Measurements from ENCODE around the gene RAB27A.

Gene RAB27A

GRCh38 chr15:55230051-55230670, 59.5 kb downstream of the RAB27A start:
- Histone ChIP-seq H3K9me2 (ENCODE audit: low read depth, low read length) (no peaks in the 10 kb centered on the region), H3K27me3 (ENCODE audit: insufficient read depth, low read length) (no peaks in the 10 kb centered on the region), H3K4me1 (ENCODE audit: insufficient read depth, low read length, severe bottlenecking) (peaks cover 1% of the 10 kb centered on the region), H3K36me3 (ENCODE audit: insufficient read depth, low read length) (no peaks in the 10 kb centered on the region), H3K9ac (ENCODE audit: low read length) (no peak overlapping the region), H3K9me3 (ENCODE audit: low read length) (no peaks in the 10 kb centered on the region), H3K27ac (ENCODE audit: low read depth, low read length, poor library complexity, severe bottlenecking) (no peak overlapping the region), H3K4me3 (ENCODE audit: low read depth, low read length, poor library complexity, severe bottlenecking) (no peak overlapping the region), H3F3A (ENCODE audit: insufficient read depth, low read length) (no peaks in the 10 kb centered on the region), H3K79me2 (ENCODE audit: insufficient read depth, low read length) (no peaks in the 10 kb centered on the region), H2AFZ (ENCODE audit: low read length) (no peak overlapping the region), H3K4me2 (ENCODE audit: low read length) (no peak overlapping the region), H4K20me1 (ENCODE audit: insufficient read depth, low read length) (no peaks in the 10 kb centered on the region)
- no peak for TF ChIP-seq EZH2 (IDR thresholded peaks at IDR 0.05; ENCODE audit: borderline replicate concordance, low read length)
- TF ChIP-seq, protein P1, sequence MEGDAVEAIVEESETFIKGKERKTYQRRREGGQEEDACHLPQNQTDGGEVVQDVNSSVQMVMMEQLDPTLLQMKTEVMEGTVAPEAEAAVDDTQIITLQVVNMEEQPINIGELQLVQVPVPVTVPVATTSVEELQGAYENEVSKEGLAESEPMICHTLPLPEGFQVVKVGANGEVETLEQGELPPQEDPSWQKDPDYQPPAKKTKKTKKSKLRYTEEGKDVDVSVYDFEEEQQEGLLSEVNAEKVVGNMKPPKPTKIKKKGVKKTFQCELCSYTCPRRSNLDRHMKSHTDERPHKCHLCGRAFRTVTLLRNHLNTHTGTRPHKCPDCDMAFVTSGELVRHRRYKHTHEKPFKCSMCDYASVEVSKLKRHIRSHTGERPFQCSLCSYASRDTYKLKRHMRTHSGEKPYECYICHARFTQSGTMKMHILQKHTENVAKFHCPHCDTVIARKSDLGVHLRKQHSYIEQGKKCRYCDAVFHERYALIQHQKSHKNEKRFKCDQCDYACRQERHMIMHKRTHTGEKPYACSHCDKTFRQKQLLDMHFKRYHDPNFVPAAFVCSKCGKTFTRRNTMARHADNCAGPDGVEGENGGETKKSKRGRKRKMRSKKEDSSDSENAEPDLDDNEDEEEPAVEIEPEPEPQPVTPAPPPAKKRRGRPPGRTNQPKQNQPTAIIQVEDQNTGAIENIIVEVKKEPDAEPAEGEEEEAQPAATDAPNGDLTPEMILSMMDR (IDR thresholded peaks at IDR 0.05; ENCODE audit: low read length) = no peak

- Histone ChIP-seq H3K9ac (ENCODE audit: low read length) (no peak overlapping the region), H3K27ac (ENCODE audit: low read depth, low read length, poor library complexity, severe bottlenecking) (no peak overlapping the region), H3K9me3 (ENCODE audit: low read length) (no peaks in the 10 kb centered on the region), H3K36me3 (ENCODE audit: insufficient read depth, low read length) (no peaks in the 10 kb centered on the region), H3K79me2 (ENCODE audit: insufficient read depth, low read length) (no peaks in the 10 kb centered on the region), H3K4me1 (ENCODE audit: insufficient read depth, low read length, severe bottlenecking) (peaks cover 37% of the 10 kb centered on the region), H4K20me1 (ENCODE audit: insufficient read depth, low read length) (no peaks in the 10 kb centered on the region), H3K4me3 (ENCODE audit: low read depth, low read length, poor library complexity, severe bottlenecking) (no peak overlapping the region), H2AFZ (ENCODE audit: low read length) (no peak overlapping the region), H3F3A (ENCODE audit: insufficient read depth, low read length) (peaks cover 5% of the 10 kb centered on the region; the same call in 1 of the 2 replicates), H3K4me2 (ENCODE audit: low read length) (no peak overlapping the region), H3K27me3 (ENCODE audit: insufficient read depth, low read length) (no peaks in the 10 kb centered on the region), H3K9me2 (ENCODE audit: low read depth, low read length) (no peaks in the 10 kb centered on the region)
- TF ChIP-seq, protein P1 (IDR thresholded peaks at IDR 0.05; ENCODE audit: low read length) = no peak
- TF ChIP-seq EZH2 (IDR thresholded peaks at IDR 0.05; ENCODE audit: borderline replicate concordance, low read length) = no peak
Observed at GRCh38 chr15:55226127-55226526, 63.5 kb downstream of the RAB27A start.

GRCh38 chr15:55224892-55225291, 64.7 kb downstream of the RAB27A start:
- Histone ChIP-seq H3K9me2 (ENCODE audit: low read depth, low read length) (no peaks in the 10 kb centered on the region), H3F3A (ENCODE audit: insufficient read depth, low read length) (peaks cover 5% of the 10 kb centered on the region; the same call in 1 of the 2 replicates), H3K27me3 (ENCODE audit: insufficient read depth, low read length) (no peaks in the 10 kb centered on the region), H3K9ac (ENCODE audit: low read length) (no peak overlapping the region), H2AFZ (ENCODE audit: low read length) (no peak overlapping the region), H3K79me2 (ENCODE audit: insufficient read depth, low read length) (no peaks in the 10 kb centered on the region), H3K36me3 (ENCODE audit: insufficient read depth, low read length) (no peaks in the 10 kb centered on the region), H3K4me1 (ENCODE audit: insufficient read depth, low read length, severe bottlenecking) (peaks cover 45% of the 10 kb centered on the region), H4K20me1 (ENCODE audit: insufficient read depth, low read length) (no peaks in the 10 kb centered on the region), H3K27ac (ENCODE audit: low read depth, low read length, poor library complexity, severe bottlenecking) (peak overlapping the region; percentile 36), H3K9me3 (ENCODE audit: low read length) (no peaks in the 10 kb centered on the region), H3K4me3 (ENCODE audit: low read depth, low read length, poor library complexity, severe bottlenecking) (no peak overlapping the region), H3K4me2 (ENCODE audit: low read length) (no peak overlapping the region)
- TF ChIP-seq, protein P1 (IDR thresholded peaks at IDR 0.05; ENCODE audit: low read length) = no peak
- TF ChIP-seq EZH2 (IDR thresholded peaks at IDR 0.05; ENCODE audit: borderline replicate concordance, low read length) = no peak
